Activated T-cell treated with anti-CD3 and anti-CD28 coated beads, Interleukin-2, amount 50 U/mL, for 48 hours (primary cell): ENCODE measurements around the gene LIM2.
"Not testable (repeated sequence)": the region's sequence is repeated elsewhere in the genome, so short reads cannot be mapped to it uniquely, and the experiment has no call there.

Experiments used
- DNase-seq, 2 experiments: peaks; one replicate each; pipeline ENCODE4 v3.0.0-alpha.2; 2020

The LIM2 gene, protein sequence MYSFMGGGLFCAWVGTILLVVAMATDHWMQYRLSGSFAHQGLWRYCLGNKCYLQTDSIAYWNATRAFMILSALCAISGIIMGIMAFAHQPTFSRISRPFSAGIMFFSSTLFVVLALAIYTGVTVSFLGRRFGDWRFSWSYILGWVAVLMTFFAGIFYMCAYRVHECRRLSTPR

DNA sequence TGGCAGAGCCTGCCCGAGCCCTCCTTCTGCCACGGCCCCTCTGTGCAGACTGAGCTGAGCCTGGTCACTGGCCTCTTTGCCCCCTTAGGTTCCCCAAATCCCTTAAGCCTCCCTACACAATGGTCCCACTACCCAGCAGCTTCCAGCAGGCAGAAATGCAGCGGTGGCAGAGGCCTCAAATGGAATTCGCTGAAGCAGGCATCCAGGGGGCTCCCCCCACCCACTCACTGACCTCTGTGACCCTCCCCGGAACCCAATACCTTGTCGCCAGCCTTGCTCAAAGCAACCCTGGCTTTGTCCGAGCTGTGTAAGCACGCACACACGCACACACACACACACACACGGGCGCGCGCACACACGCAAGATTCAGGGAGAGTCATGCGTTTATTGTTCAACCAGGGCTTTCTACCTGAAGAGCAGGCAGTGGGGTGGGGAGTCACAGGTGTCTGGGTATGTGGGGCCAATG lies at the start of gene LIM2:
TSS of gene LIM2 (minus strand) at position 51 of the 466 bp plus-strand sequence. CDS start 531 bp downstream, outside the sequence.
- DNase-seq: peak in 1 of 2 experiments; percentile 24

DNA sequence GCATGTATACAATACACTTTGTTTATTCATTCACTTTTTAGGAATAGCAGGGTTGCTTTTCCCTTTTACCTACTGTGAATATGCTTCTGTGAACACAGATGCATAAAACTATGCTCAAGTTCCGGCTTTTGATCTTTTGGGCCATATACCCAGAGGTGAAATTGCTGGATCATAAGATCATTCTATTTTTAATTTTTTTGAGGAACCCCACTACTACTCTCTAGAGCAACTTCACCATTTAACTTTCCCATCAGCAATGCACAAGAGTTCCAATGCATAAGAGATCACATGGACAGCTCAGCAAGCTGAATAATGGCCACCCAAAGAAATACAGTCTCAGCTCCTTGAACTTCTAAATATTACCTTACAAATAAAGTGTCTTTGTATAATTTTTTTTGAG lies 46.7 kb upstream of the LIM2 start:
- no peak for DNase-seq

DNA sequence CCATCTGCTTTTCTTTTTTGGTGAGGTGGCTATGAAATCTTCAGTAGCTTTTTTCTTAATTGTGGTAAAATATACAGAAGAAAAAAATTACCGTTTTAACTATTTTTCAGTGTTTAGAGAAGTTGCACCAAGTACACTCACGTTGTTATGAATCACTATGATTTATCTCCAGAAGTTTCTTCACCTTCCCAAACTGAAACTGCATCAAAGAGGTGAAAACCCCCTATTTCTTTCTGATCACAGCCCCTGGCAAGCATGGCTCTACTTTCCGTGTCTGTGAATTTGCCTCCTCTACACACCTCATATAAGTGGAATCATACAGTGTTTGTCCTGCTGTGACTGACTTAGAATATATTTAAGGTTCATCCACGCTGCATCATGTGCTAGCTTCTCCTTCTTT lies 45.3 kb upstream of the LIM2 start:
- no peak for DNase-seq

DNA sequence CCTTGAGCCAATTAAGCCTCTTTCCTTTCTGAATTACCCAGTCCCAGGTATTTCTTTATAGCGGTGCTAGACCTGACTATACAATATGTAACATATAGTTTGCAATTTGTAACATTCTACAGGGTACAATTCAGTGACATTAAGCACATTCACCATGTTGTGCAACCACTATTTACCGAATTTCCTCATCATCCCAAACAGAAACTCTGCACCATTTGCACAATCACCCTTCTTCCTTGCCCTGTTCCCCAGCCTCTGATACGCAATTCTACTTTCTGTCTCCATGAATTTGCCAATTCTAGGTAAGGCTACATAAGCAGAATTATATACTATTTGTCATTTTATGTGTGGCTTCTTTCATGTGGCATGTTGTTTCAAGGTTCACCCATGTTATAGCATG lies 43.4 kb upstream of the LIM2 start:
- DNase-seq: no peak

DNA sequence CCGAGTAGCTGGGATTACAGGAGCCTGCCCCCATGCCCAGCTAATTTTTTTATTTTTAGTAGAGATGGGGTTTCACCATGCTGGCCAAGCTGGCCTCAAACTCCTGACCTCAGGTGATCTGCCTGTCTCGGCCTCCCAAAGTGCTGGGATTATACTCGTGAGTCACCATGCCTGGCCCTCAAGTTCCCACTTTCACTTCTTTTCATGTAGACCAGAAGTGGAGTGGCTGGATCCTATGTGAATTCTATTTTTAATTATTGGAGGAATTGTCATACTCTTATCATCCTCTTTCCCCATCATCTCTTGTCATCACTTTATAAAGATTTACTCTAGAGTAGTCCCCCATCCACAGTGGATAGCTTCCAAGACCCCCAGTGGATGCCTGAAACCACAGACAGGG lies 42.4 kb upstream of the LIM2 start:
- DNase-seq: no peak

DNA sequence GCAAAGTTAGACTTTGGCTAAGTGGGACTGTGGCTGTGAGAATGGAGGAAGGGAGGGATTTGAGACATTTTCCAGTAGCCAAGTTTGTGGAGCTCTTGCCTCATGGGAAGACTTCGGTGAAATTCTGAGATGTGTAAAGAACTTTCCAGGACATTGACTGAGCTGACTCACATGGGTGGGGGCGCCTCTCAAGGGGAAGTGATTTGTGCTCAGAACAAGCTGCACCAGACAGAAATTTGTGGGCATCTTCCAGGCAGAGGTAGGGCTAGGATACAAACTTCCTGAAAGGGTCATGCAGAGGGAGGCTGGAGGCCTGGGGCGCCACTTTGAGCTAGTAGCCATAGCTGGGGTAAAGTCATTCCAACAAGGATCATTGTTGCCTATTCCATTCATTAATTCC lies 39.4 kb upstream of the LIM2 start:
- DNase-seq: no peak

DNA sequence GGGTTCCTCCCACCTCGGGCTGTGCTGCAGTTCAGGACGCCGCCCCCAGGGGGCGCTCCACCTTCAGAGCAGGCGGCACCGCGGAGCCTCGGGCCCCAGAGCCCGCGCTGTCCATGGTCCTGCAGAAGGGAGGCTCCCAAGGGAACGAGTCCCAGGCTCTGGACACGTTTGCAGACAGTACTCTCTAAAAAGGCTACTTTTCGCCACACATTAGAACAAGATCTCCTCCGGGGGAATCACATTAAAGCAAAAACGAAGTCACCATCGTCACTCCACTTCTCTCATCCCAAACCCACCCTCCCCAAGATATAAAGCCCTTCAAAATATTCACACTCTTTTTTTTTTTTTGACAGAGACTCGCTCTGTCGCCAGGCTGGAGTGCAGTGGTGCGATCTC lies 34.3 kb upstream of the LIM2 start:
- DNase-seq: peak; percentile 95 to 96

DNA sequence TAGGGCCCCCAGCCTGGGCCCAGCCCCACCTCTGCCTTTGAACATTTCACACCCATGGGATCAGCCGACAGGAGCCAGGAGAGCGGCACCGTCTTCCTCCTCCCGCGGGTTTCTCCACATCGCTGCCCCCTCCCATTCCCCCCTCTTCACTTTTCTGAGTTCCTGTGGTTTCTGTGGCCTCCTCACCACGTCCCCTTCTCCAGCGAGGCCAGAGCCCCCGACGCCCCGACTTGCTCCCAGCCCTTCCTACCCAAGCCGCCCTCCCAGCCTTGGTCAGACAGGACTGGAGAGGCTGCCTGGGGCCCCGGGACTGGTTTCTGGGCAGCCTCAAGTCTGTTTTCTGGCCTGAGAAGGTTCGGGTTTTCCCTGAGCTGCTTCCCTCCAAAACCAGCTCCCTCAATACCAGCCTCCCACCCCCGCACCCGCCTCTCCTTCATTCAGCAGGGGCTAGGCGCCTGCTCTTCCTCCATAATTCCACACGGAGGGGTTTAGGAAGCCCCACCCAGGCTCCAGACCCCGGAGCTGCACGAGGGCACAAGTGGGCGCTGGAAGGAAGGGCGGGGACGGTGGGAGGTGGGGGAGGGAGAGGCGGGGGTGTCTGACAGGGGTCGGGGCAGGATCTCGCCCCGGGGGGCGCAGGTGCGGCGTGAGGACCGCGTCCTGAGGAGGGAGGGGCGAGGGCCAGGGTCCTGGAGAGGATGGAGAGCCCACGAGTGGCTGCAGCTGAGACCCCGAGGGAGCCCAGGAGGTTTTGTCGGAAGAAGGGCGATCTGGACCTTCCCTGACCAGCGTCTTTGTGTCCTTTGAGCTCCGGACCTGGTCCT lies 33.7 kb upstream of the LIM2 start:
- DNase-seq: peak; percentile 34 to 39

DNA sequence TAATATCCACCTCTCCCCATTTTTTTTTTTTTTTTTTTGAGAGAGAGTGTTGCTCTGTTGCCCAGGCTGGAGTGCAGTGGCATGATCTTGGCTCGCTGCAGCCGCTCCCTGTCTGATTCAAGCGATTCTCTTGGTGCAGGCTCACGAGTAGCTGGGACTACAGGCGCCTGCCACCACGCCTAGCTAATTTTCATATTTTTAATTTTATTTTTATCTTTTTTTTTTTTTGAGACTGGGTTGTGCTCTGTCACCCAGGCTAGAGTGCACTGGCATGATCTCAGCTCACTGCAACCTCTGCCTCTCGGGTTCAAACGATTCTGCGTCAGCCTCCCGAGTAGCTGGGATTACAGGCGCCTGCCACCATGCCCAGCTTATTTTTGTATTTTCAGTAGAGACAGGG lies 32.7 kb upstream of the LIM2 start:
- DNase-seq: not testable (repeated sequence)

DNA sequence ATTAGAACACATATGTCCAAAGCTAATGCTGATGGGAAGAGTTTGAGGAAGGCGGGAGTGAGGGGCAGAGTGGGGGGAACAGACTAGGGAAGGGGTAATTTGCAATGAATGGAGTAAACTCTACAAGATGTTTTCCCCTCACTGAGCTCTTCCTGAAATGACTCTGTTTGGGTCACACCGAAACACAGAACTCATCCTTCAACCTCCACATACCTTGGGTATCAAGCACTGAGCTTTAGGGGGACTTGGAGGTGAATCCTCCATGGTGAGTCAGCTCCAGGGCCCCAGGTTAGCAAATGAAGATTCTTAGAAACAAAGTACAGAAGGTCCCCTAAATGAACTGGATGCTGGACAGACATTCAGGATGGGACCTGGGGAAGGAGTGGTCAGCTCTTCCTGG lies 30.9 kb upstream of the LIM2 start:
- no peak for DNase-seq

DNA sequence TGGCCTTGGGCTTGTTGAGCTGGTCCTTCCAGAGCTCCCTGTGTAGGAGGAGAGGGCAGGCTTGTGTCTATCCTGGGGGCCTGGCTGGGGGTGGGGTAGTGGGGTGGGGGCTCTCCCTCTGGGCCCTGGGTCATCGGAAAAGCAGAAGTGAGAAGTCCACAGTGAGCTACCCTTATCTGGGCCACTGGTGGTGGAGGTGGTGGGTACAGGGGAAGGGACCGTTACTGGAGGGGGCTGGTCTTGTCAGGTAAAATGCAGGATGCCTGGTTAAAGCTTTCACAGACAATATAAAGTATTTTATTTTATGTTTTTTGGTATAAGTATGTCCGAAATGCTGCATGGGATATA lies 30.0 kb upstream of the LIM2 start:
- DNase-seq: no peak

DNA sequence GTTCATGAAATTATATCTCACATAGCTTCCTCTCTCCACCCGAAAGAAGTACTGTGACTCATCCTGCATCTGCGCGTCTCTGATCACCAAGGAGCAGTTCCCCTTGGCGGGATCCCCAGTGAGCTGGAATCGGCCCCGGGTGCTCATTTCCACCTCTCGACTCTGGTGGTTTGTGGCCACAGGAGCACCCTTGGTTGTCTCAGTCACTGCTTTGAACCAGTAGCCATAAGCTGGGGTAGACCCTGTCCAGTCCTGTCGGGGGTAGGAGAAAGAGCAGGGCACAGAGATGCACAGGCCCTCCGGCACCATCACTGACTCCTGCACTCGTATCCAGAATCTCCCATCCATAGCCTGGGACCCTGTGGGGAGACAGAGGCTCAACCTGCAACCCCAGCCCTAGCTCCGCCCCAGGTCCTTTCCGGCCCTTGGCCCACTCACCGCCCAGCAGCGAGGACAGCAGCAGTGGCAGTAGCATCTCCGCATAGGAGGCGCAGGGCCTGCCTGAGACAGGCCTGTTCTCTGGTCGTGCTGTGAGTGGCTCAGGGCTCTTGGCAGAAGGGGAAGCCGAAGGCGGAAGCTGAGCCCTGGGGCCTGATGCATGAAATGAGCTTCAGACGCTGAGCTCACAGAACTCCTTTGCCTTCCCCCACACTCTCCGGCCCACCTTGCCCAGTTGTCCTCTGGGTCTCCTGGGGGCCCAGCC lies 29.5 kb upstream of the LIM2 start, which contains the start of gene SIGLEC10:
TSS of gene SIGLEC10 (minus strand) at position 536 of the 703 bp plus-strand sequence. CDS start at position 475, 61 bp downstream.
- peak; percentile 73 to 76 for DNase-seq

DNA sequence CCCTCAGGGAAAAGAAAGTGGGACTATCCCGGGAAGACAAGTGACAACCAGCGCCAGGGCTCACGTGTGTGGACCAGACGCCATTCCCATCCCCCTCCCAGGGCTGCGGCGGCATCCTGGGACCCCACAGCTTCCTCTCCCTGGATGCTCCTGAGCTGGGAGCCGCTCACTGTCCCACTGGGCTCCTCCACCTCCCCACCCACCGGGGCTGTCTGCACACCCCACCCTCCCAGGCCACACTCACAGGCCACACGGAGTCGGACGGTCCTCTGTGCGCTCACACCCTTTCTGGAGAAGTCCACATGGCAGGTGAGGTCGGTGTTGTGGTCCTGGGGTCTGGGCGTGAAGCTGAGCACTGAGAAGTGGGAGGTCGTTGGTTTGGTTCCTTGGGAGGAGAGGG lies 28.6 kb upstream of the LIM2 start:
- not testable (repeated sequence) for DNase-seq

DNA sequence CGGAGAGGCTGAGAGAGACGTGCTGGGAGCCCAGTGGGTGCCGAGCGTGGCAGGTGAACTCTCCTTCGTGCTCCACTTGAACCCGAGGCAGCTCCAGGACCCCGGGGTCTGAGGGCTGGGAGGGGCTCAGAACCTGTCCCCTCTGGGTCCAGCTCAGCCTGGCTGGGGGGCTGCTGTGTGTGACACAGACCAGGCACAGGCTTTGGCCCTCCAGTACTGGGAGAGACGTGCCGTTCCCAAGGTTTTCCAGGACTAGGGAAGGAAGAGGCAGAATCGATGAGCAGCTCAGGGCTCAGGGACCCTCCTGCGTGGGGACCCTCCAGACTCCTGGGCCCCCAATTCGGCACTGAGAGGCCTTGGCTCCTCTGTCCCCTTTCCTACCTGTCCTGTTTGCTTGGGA lies 27.4 kb upstream of the LIM2 start:
- no peak for DNase-seq

DNA sequence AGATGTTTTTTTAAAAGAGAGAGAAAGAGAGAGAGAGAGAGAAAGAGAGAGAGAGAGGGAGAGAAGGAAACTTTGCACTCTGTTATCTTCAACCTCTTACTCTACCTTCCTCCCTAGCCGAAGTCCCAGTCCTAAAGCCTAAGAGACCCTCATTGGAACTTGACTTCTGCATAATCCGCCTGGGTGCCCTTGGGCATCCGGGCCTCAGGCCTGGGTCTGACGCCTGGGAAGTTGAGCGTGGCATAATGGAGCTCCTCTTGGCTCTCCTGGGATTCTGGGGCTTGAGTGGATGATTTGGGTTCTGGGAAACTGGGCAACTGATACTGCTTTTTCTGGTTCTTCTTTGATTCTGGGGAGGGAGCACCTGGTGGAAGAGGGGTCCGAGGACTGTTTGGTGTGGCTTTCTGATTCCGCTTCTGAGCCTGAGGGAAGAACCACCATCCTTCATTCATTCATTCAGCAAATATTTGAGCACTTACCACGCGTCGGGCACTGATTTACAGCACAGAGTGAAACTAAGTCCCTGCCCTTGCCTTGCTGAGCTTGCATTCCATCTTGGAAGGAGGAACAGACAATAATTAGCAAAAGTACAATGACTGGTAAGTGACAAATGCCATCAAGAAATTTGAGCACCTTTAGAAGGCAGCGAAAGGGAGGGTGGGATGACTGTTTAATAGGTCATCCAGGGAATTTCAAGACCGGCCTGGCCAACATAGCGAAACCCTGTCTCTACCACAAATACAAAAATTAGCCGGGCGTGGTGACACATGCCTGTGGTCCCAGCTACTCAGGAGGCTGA lies 23.4 kb upstream of the LIM2 start:
- no peak for DNase-seq

DNA sequence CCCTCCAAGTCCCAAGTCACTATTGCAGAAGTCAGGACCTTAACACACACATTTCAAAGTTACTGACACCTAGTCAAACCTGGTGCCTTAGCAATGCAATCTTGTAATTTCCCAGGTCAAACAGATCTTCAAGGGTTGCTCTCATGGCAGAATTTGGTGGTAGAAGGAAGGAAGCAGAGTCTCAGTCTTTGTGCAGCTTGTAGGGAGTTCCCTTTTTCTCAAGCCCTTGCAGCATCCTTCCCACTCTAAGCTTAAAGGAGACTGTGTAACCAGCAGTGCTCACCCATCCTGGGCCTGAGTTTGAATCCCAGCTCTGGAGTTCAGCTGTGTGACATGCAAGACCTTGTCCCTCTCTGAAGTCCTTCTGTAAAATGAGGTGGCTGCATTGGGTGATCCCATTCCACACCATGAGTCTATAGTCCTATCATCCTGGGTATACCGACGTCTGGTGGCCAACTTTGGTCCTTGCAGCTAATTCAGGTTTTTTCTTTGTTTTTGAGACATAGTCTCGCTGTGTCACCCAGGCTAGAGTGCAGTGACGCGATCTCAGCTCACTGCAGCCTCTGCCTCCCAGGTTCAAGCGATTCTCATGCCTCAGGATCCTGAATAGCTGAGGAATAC lies 19.8 kb upstream of the LIM2 start:
- DNase-seq: peak; percentile 42 to 51

DNA sequence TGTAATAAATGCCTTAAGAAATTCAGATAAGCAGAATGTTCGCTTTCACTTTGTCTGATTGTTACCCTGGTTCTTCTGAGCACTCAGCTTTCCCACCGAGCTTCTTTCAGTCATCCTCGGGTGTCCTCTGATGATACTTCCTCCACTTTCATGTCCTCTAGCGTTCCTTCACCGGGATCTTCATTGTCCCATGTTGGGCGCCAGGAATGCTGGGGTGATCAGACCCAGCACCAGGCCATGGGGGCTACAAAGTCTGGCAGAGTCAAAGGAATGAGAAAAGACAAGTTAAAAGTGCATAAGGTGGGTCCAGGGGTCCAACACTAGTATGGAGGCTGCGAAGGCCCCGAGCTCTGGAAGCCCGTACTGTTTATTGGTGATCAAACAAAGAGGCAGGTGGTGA lies 14.3 kb upstream of the LIM2 start:
- no peak for DNase-seq

DNA sequence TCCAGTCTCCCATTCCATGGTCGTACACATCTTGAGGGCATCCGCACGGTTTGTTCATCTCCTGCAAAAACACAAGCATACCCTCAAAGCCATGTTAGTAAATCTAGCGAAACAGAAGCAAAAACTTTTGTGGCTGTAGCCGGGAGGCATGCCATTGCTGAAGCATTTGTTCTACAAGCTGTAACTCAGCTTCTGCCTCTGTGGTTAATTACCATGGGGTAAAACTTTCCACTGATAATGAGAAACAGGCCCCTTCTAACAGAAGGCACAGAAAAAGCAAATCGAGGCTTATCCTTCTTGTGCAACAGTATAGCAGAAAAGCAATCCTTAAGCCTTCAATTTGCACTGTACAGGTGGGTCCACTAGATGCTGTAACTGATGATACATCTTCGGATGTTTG lies 12.2 kb upstream of the LIM2 start:
- DNase-seq: not testable (repeated sequence)

DNA sequence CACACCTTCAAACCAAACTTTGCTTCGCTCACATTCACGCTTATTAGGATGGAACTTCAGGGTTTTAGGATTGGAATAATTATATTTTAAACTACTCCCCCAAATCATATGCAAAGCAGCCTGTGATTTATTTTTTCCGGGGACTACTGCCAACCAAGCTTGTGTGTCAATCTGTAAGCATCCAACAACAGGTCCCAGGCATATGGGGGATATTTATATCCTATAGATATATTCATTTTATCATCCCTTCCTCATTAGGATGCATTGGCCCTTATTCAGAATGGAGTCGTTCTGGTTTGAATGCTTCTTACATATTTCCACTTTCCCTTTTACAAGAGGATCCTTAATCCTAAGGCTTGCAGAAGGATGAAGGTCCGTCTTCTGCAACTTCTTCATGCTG lies 11.5 kb upstream of the LIM2 start:
- DNase-seq: no peak

DNA sequence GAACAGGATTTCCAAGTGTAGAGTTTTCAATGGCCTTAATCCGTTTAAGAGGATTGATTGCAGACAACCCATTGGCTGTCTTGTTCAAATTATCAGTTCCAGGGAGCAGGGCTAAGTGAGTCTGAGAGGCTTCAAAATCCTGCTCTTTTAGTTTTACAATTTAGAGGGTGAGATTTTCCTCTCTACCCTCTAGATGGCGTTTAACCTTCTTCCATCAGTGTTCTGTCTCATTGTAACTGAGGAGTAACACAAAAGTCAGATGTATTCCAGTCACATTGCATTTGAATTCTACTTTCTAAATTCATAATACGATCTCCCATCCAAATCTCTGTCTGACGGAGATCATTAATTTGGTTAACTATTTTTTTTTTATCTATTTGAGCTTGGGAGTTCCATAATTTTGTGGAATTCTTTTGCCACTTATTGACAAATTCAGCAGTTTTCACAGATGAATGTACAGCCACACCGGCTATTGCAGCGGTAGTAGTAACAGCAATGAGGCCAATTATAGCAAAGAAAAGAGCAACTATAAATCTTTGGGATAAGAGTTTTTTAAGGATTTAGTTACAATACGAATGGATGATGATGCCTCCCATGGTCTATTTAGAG lies 10.4 kb upstream of the LIM2 start:
- DNase-seq: no peak

DNA sequence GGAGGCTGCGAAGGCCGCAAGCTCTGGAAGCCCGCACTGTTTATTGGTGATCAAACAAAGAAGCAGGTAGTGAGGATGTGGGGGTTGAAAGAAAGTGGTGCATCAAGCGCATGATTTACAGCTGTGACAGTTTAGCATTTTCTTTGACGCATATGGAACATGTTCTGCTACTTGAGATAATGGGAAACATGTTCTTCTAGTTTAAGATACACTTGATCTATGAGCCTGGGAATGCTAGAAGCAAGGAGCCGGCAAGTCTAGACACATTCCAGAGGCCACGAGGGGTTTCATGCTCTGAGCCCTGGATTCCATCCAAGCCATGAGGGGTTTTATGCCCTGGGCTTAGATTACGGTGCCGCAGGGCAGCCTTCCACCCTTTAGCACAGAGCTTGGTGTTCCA lies 9.7 kb upstream of the LIM2 start:
- not testable (repeated sequence) for DNase-seq

DNA sequence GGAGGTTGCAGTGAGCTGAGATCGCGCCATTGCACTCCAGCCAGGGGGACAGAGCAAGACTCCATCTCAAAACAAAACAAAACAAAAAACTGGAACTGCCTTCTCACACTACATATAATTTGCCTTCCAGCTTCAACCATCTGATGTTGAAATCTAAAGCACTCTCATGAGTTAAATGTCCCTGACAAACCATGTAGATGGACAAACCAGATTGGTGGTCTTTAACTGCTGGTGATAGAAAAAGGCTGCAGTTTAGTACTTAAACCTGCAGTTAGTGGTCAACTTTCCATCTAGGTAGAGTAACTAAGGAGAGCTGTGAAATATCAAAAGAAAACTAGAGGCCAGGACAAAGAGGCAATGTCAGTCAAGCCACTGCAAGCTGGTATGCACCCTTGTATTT lies 8.4 kb upstream of the LIM2 start:
- no peak for DNase-seq
